SH-SY5Y (cell line): ENCODE data around the gene RNASET2.

Experiments used
- GATA2 ChIP-seq: IDR thresholded peaks from 2 replicates; pipeline ENCODE4 v1.6.1; 2011; ENCODE audit warnings: mild to moderate bottlenecking, low read depth, low read length
- GATA3 ChIP-seq: IDR thresholded peaks from 2 replicates; pipeline ENCODE4 v1.6.1; 2011; ENCODE audit warnings: low read depth, mild to moderate bottlenecking, low read length, moderate library complexity

GRCh38 chr6:166902211-166902755, 54.1 kb downstream of the RNASET2 start:
- TF ChIP-seq GATA2 (no peak), GATA3 (no peak)
